ENCODE results near the gene CACNB2.

CACNB2 gene

DNA sequence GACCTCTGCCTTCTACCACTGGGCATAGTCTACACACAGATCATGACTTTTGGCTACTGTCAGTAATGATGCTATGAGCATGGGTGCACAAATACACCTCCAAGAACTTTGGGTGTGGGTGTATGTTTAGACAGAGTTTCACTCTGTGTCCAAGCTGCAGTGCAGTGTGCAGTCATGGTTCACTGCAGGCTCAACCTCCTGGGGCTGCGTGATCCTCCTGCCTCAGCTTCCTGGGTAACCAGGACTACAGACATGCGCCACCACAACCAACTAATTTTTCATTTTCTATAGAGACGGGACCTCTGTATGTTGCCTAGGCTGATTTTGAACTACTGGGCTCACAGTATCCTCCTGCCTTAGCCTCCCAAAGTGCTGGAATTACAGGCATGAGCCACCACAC, 316.8 kb downstream of the CACNB2 start:
- H3K27ac ChIP-seq (ENCODE audit: low read length) = no peak overlapping the region
- H3K79me2 ChIP-seq (ENCODE audit: low read length) = no peaks in the 10 kb centered on the region
- H2AFZ ChIP-seq (ENCODE audit: low read depth, low read length) = no peak overlapping the region
- H4K20me1 ChIP-seq (ENCODE audit: insufficient read depth, low read length) = no peaks in the 10 kb centered on the region
- no peaks in the 10 kb centered on the region for H3K27me3 ChIP-seq (ENCODE audit: low read depth, low read length)
- H3K4me1 ChIP-seq (ENCODE audit: low read length) = no peaks in the 10 kb centered on the region
- TF ChIP-seq, protein P1, sequence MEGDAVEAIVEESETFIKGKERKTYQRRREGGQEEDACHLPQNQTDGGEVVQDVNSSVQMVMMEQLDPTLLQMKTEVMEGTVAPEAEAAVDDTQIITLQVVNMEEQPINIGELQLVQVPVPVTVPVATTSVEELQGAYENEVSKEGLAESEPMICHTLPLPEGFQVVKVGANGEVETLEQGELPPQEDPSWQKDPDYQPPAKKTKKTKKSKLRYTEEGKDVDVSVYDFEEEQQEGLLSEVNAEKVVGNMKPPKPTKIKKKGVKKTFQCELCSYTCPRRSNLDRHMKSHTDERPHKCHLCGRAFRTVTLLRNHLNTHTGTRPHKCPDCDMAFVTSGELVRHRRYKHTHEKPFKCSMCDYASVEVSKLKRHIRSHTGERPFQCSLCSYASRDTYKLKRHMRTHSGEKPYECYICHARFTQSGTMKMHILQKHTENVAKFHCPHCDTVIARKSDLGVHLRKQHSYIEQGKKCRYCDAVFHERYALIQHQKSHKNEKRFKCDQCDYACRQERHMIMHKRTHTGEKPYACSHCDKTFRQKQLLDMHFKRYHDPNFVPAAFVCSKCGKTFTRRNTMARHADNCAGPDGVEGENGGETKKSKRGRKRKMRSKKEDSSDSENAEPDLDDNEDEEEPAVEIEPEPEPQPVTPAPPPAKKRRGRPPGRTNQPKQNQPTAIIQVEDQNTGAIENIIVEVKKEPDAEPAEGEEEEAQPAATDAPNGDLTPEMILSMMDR (IDR thresholded peaks at IDR 0.05; ENCODE audit: low read depth, low read length) = no peak
- TF ChIP-seq EZH2phosphoT487 (IDR thresholded peaks at IDR 0.05; ENCODE audit: low read depth) = no peak
- H3K4me2 ChIP-seq (ENCODE audit: low read length) = no peak overlapping the region
- H3K36me3 ChIP-seq (replicated peaks; ENCODE audit: low read depth, low read length) = no peaks in the 10 kb centered on the region
- no peak overlapping the region for H3K4me3 ChIP-seq (ENCODE audit: low read length)
- H3K9ac ChIP-seq (ENCODE audit: low read length) = no peak overlapping the region
- H3K9me3 ChIP-seq (ENCODE audit: insufficient read depth, low read length) = no peaks in the 10 kb centered on the region

GRCh38 chr10:18460032-18460431, 319.8 kb downstream of the CACNB2 start:
- Histone ChIP-seq H3K9ac (ENCODE audit: low read length) (no peak overlapping the region), H3K4me3 (ENCODE audit: low read length) (no peak overlapping the region), H3K4me2 (ENCODE audit: low read length) (no peak overlapping the region), H2AFZ (ENCODE audit: low read depth, low read length) (no peak overlapping the region), H3K4me1 (ENCODE audit: low read length) (no peaks in the 10 kb centered on the region), H3K9me3 (ENCODE audit: insufficient read depth, low read length) (no peaks in the 10 kb centered on the region), H4K20me1 (ENCODE audit: insufficient read depth, low read length) (no peaks in the 10 kb centered on the region), H3K27ac (ENCODE audit: low read length) (no peak overlapping the region), H3K27me3 (ENCODE audit: low read depth, low read length) (no peaks in the 10 kb centered on the region), H3K79me2 (ENCODE audit: low read length) (no peaks in the 10 kb centered on the region), H3K36me3 (replicated peaks; ENCODE audit: low read depth, low read length) (no peaks in the 10 kb centered on the region)
- no peak for TF ChIP-seq EZH2phosphoT487 (IDR thresholded peaks at IDR 0.05; ENCODE audit: low read depth)
- TF ChIP-seq, protein P1 (IDR thresholded peaks at IDR 0.05; ENCODE audit: low read depth, low read length) = no peak

GRCh38 chr10:18463673-18464211, 323.5 kb downstream of the CACNB2 start:
- Histone ChIP-seq H3K4me1 (ENCODE audit: low read length) (no peaks in the 10 kb centered on the region), H3K36me3 (replicated peaks; ENCODE audit: low read depth, low read length) (no peaks in the 10 kb centered on the region), H3K79me2 (ENCODE audit: low read length) (no peaks in the 10 kb centered on the region), H3K27me3 (ENCODE audit: low read depth, low read length) (no peaks in the 10 kb centered on the region), H3K9ac (ENCODE audit: low read length) (no peak overlapping the region), H3K9me3 (ENCODE audit: insufficient read depth, low read length) (no peaks in the 10 kb centered on the region), H3K4me3 (ENCODE audit: low read length) (no peak overlapping the region), H3K4me2 (ENCODE audit: low read length) (no peak overlapping the region), H2AFZ (ENCODE audit: low read depth, low read length) (no peak overlapping the region), H3K27ac (ENCODE audit: low read length) (no peak overlapping the region), H4K20me1 (ENCODE audit: insufficient read depth, low read length) (no peaks in the 10 kb centered on the region)
- TF ChIP-seq, protein P1 (IDR thresholded peaks at IDR 0.05; ENCODE audit: low read depth, low read length) = no peak

DNA sequence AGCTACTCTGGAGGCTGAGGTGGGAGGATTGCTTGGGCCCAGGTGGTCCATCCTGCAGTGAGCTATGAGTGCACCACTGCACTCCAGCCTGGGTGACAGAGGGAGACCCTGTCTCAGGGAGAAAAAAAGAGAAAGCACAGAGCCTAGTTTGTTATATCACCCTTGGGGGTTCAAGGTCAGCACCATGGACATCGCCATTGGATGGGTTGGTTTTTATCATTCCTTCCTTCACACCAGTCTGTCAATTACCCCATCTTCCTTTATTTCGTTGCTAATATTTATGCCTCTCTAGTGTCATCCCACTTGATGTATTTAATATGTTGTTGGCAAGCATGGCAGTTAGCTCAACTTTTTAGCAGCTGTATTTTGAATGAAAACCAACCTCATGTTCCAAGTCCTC, 328.9 kb downstream of the CACNB2 start:
- Histone ChIP-seq H3K27me3 (ENCODE audit: low read depth, low read length) (no peaks in the 10 kb centered on the region), H3K36me3 (replicated peaks; ENCODE audit: low read depth, low read length) (no peaks in the 10 kb centered on the region), H2AFZ (ENCODE audit: low read depth, low read length) (no peak overlapping the region), H3K4me2 (ENCODE audit: low read length) (no peak overlapping the region), H3K9ac (ENCODE audit: low read length) (no peak overlapping the region), H3K9me3 (ENCODE audit: insufficient read depth, low read length) (no peaks in the 10 kb centered on the region), H3K4me1 (ENCODE audit: low read length) (peaks cover 21% of the 10 kb centered on the region), H4K20me1 (ENCODE audit: insufficient read depth, low read length) (no peaks in the 10 kb centered on the region), H3K27ac (ENCODE audit: low read length) (no peak overlapping the region), H3K79me2 (ENCODE audit: low read length) (no peaks in the 10 kb centered on the region), H3K4me3 (ENCODE audit: low read length) (no peak overlapping the region)
- no peak for TF ChIP-seq EZH2phosphoT487 (IDR thresholded peaks at IDR 0.05; ENCODE audit: low read depth)
- TF ChIP-seq, protein P1 (IDR thresholded peaks at IDR 0.05; ENCODE audit: low read depth, low read length) = no peak
